MM.1S (cell line): Measurements from ENCODE around the gene EIF4G1.
A peak's percentile ranks its signal among the peaks of the same experiment; 100 is the strongest.

ENCODE experiments used
- DNase-seq: peaks from one replicate; pipeline ENCODE4 v3.0.0-alpha.2; 2015
- H2AFZ ChIP-seq: fragments of 300-600 bp; sonication (generic); 2 replicates; pipeline ENCODE4 v1.6.0; 2016; ENCODE audit warnings: antibody characterized with exemption, low read length
- H3F3A ChIP-seq: fragments of 300-600 bp; sonication (generic); 2 replicates; pipeline ENCODE4 v1.6.1; 2016; ENCODE audit warnings: mild to moderate bottlenecking, antibody characterized with exemption, low read length, moderate library complexity, mixed read lengths; ENCODE audit not compliant: insufficient read depth
- H3K27ac ChIP-seq: fragments of 300-600 bp; sonication (generic); 2 replicates; pipeline ENCODE4 v1.5.1; 2016; ENCODE audit warnings: mild to moderate bottlenecking, low read length
- H3K27me3 ChIP-seq: fragments of 300-600 bp; sonication (generic); replicated peaks from 2 replicates; pipeline ENCODE4 v1.6.0; 2016; ENCODE audit warnings: low read length; ENCODE audit not compliant: insufficient read depth
- H3K36me3 ChIP-seq: fragments of 300-600 bp; sonication (generic); replicated peaks from 2 replicates; pipeline ENCODE4 v1.6.1; 2016; ENCODE audit warnings: mild to moderate bottlenecking, low read length, mixed read lengths; ENCODE audit not compliant: insufficient read depth
- H3K4me1 ChIP-seq: fragments of 300-600 bp; sonication (generic); 2 replicates; pipeline ENCODE4 v1.6.1; 2016; ENCODE audit warnings: low read length, mixed read lengths
- H3K4me2 ChIP-seq: fragments of 300-600 bp; sonication (generic); 2 replicates; pipeline ENCODE4 v1.6.0; 2016; ENCODE audit warnings: low read depth, low read length
- H3K4me3 ChIP-seq: fragments of 300-600 bp; sonication (generic); 2 replicates; pipeline ENCODE4 v1.5.1; 2016; ENCODE audit warnings: low read length, mixed read lengths
- H3K79me2 ChIP-seq: fragments of 300-600 bp; sonication (generic); 2 replicates; pipeline ENCODE4 v1.6.1; 2016; ENCODE audit warnings: mixed run types, low read length, mixed read lengths
- H3K9ac ChIP-seq: fragments of 300-600 bp; sonication (generic); 2 replicates; pipeline ENCODE4 v1.6.1; 2016; ENCODE audit warnings: low read length, mixed read lengths
- H3K9me2 ChIP-seq: fragments of 300-600 bp; sonication (generic); replicated peaks from 2 replicates; pipeline ENCODE4 v1.6.1; 2016; ENCODE audit warnings: mild to moderate bottlenecking, low read length, mixed read lengths; ENCODE audit not compliant: insufficient read depth
- H3K9me3 ChIP-seq: fragments of 300-600 bp; sonication (generic); replicated peaks from 2 replicates; pipeline ENCODE4 v1.6.1; 2016; ENCODE audit warnings: mild to moderate bottlenecking, low read length, mixed read lengths; ENCODE audit not compliant: insufficient read depth
- H4K20me1 ChIP-seq: fragments of 300-600 bp; sonication (generic); 2 replicates; pipeline ENCODE4 v1.6.1; 2016; ENCODE audit warnings: mild to moderate bottlenecking, low read length, moderate library complexity, mixed read lengths; ENCODE audit not compliant: insufficient read depth
- CTCF ChIP-seq: fragments of 300-600 bp; sonication (generic); IDR thresholded peaks from 2 replicates; pipeline ENCODE4 v1.5.1; 2016; ENCODE audit warnings: antibody characterized with exemption, low read length, mixed read lengths
- EZH2 ChIP-seq: fragments of 300-600 bp; sonication (generic); optimal IDR thresholded peaks from 2 replicates; pipeline ENCODE3; 2017; ENCODE audit warnings: low read depth, mild to moderate bottlenecking, antibody characterized with exemption, low read length, mixed read lengths
- EZH2phosphoT487 ChIP-seq: fragments of 300-600 bp; sonication (generic); IDR thresholded peaks from 2 replicates; pipeline ENCODE4 v1.6.1; 2018; ENCODE audit warnings: antibody characterized with exemption, low read length

Gene EIF4G1

GRCh38 chr3:184275381-184275701 is 39.1 kb upstream of the EIF4G1 start:
- H3K9me2 ChIP-seq, result no peaks in the 10 kb centered on the region
- no peaks in the 10 kb centered on the region for H3K4me1 ChIP-seq
- no peak overlapping the region for H3K9ac ChIP-seq
- no peak overlapping the region for H2AFZ ChIP-seq
- no peak for DNase-seq
- no peaks in the 10 kb centered on the region for H3K36me3 ChIP-seq
- TF ChIP-seq EZH2phosphoT487 (no peak), EZH2 (peak; percentile 46), CTCF (no peak)
- peaks cover 46% of the 10 kb centered on the region for H3K27me3 ChIP-seq
- no peak overlapping the region for H3K4me2 ChIP-seq
- no peak overlapping the region for H3K27ac ChIP-seq
- no peaks in the 10 kb centered on the region for H4K20me1 ChIP-seq
- no peaks in the 10 kb centered on the region for H3K9me3 ChIP-seq
- no peak overlapping the region for H3K4me3 ChIP-seq
- H3F3A ChIP-seq, result no peaks in the 10 kb centered on the region
- no peaks in the 10 kb centered on the region for H3K79me2 ChIP-seq

GRCh38 chr3:184275961-184276910 is 38.2 kb upstream of the EIF4G1 start, which contains the start of gene ECE2:
Gene ECE2 (plus strand): TSS chr3:184276022. CDS start chr3:184276154, 132 bp downstream.
- no peak within 1 kb of the TSS for H3K4me3 ChIP-seq
- no peak within 1 kb of the TSS for H3K9ac ChIP-seq

GRCh38 chr3:184277366-184277765 is 37.0 kb upstream of the EIF4G1 start:
- no peak overlapping the region for H2AFZ ChIP-seq
- no peak overlapping the region for H3K27ac ChIP-seq
- peaks cover 53% of the 10 kb centered on the region for H3K27me3 ChIP-seq
- H3K9ac ChIP-seq, result no peak overlapping the region
- no peak overlapping the region for H3K4me2 ChIP-seq
- H4K20me1 ChIP-seq, result no peaks in the 10 kb centered on the region
- H3K36me3 ChIP-seq, result no peaks in the 10 kb centered on the region
- H3K4me3 ChIP-seq, result no peak overlapping the region
- H3K4me1 ChIP-seq, result no peaks in the 10 kb centered on the region
- H3F3A ChIP-seq, result no peaks in the 10 kb centered on the region
- no peak for DNase-seq
- H3K79me2 ChIP-seq, result no peaks in the 10 kb centered on the region
- H3K9me2 ChIP-seq, result no peaks in the 10 kb centered on the region
- no peaks in the 10 kb centered on the region for H3K9me3 ChIP-seq
- no peak for TF ChIP-seq EZH2phosphoT487

More at GRCh38 chr3:184275961-184276910, 38.2 kb upstream of the EIF4G1 start, which contains the start of gene ECE2:
- H2AFZ ChIP-seq, result no peak within 1 kb of the TSS
- H4K20me1 ChIP-seq, result no peaks in the 10 kb centered on the region
- H3K4me1 ChIP-seq, result no peaks in the 10 kb centered on the region
- peaks cover 50% of the 10 kb centered on the region for H3K27me3 ChIP-seq
- no peaks in the 10 kb centered on the region for H3K36me3 ChIP-seq
- no peaks in the 10 kb centered on the region for H3K79me2 ChIP-seq
- H3K27ac ChIP-seq, result no peak within 1 kb of the TSS
- no peaks in the 10 kb centered on the region for H3K9me2 ChIP-seq
- no peaks in the 10 kb centered on the region for H3F3A ChIP-seq
- TF ChIP-seq EZH2 (no peak), EZH2phosphoT487 (no peak), CTCF (no peak)
- no peaks in the 10 kb centered on the region for H3K9me3 ChIP-seq
- no peak within 1 kb of the TSS for H3K4me2 ChIP-seq
- no peak for DNase-seq

- H4K20me1 ChIP-seq, result no peaks in the 10 kb centered on the region
- DNase-seq, result no peak
- H3K9me3 ChIP-seq, result no peaks in the 10 kb centered on the region
- H3K27me3 ChIP-seq, result peaks cover 45% of the 10 kb centered on the region
- no peak overlapping the region for H3K4me3 ChIP-seq
- no peak overlapping the region for H3K4me2 ChIP-seq
- no peaks in the 10 kb centered on the region for H3F3A ChIP-seq
- no peaks in the 10 kb centered on the region for H3K36me3 ChIP-seq
- no peaks in the 10 kb centered on the region for H3K4me1 ChIP-seq
- H3K27ac ChIP-seq, result no peak overlapping the region
- no peaks in the 10 kb centered on the region for H3K9me2 ChIP-seq
- TF ChIP-seq EZH2 (no peak), CTCF (no peak), EZH2phosphoT487 (no peak)
- H3K79me2 ChIP-seq, result no peaks in the 10 kb centered on the region
- no peak overlapping the region for H3K9ac ChIP-seq
- no peak overlapping the region for H2AFZ ChIP-seq
These were observed 31.5 kb upstream of the EIF4G1 start for GRCh38 chr3:184282941-184283340.
